GM19455 (cell line): ENCODE data around the gene ALK.

ENCODE experiments used
- ATAC-seq: cut with Tn5 transposase; IDR thresholded peaks from one replicate; pipeline ENCODE4 v1.9.1; 2021; ENCODE audit not compliant: unreplicated experiment

ALK gene

DNA sequence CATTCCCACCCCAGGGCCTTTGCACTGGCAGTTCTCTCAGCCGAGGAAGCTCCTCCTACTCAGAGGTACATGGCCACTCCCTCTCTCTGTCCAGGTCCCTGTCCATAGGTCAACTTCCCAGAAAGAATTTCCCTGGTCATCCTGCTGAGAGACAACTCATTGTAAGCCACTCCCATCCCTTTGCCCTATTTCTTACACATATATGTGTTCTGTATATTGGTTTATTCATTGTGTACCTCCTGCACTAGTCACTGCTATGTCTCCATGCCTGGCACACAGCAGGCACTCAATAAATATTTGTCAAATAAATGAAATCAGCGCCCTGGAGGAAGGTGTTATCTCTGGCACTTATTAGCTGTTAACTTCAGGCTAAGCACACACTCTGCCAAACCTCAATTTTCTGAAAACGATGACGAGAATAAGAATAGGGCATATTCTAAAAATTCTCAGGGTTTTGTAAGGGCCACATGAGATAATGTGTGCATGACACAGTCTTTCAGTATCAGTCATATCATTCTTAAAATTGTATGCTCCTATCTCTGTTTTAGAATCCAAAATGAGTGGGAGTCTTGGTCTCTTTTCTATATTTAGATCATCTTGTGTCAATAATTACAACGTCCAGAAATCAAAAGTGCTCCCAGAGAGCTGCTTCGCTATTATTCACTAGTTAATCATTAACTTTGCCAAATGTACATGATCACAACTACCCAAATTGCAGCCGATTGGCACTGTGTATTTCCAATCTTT, 198.0 kb downstream of the ALK start:
- ATAC-seq = peak; percentile 73

- ATAC-seq = no peak
Observed at GRCh38 chr2:29719639-29720038, 201.7 kb downstream of the ALK start.

DNA sequence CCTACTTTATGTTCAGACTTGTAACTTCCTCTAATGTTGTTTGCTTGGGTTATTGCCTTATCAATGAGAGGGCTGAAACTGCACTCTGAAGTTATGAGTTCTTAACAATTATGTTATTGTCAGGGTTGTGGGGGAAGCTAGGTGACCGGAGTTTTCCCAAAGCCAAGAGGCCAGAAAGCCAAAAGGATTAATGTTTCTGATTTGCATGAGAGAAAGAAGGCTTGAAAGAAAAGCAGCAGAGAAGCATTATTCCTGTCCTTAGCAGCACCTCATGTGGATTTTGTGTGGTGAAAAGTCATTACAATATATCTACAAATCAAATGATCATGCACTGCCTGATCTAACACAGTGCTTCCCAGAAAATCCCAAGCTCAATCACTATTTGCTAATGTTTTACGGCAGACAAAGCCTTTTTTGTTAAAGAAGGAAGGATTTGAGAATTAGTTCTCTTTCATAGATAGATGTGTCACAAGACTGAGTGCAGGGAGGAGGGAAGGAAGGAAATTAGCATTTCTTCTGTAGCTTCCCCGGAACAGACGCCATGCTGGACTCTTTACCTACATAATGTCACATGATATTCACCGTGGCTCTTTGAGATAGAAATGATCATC, 203.2 kb downstream of the ALK start:
- no peak for ATAC-seq

DNA sequence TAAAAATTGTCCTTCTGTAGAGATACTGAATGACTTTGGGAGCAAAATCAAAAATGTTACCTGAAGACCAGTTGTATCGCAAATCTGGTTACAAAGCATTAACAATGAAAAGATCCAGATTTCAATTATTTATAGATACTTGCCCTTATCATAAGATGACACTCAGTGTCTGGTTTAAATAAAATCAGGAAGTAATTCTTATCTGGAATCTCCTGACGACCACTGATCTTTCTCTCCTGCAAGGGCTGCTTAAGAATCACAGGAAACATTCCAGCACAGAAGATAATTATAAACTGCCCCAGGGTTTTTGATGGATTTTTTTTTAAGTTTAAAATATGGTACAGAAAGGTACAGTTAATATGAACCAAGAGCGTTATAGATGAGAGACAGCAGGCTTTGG, 205.7 kb downstream of the ALK start:
- no peak for ATAC-seq

DNA sequence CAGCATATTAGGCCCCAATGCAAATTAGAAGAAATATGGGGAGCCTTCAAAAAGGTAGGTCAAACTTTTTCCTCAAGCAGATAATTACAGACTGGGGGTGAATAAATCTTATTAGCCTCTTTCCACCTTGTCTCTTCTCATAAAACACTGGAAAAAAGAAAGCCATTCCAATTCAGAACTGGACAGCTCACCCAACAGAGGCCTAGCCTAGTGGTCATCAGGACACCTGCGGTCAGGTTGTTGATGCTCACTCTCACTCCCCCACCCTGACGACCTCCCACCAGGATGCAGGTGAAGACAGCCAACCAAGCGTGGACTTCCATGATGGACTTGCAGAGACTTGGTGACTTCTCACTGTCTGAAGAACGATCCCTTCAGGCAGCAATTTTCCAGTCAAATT, 207.1 kb downstream of the ALK start:
- ATAC-seq = no peak

GRCh38 chr2:29706171-29706720, 215.1 kb downstream of the ALK start:
- no peak for ATAC-seq

DNA sequence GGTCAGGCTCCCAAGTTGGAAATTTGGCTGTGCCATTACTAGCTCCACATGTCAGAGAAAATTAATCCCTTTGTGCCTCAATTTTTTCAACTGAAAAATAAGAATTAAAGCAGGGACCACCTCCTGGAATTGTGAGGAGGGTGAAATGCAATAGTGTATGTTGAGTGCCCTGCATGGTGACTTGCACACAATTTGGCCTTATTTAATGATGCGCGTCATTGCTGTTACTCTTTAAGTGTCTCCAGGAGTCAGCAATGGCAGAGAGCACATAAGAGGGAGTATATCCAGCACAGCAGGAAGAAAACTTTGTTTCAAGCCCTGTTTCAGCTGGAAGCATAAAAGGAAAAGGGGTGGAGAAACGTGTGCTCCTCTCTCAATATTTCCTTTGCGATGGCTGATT, 215.8 kb downstream of the ALK start:
- no peak for ATAC-seq

- ATAC-seq = no peak
Observed at GRCh38 chr2:29703336-29703735, 218.1 kb downstream of the ALK start.

DNA sequence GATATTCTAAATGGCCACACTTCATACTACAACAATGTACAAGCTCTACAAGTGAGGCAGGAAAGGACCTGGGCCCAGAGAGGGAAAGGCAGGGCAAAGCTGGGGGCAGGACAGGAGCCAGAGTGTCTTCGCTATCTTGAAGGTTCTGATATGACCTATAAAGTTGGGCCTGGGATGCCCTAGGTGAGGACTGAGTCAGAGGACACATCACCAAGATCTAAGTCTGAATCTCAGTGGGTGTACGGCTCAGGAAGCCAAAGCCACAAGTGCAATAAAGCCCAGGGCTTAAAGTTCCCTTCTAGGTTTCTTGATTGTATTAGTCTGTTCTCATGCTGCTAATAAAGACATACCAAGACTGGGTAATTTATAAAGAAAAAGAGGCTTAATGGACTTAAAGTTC, 219.1 kb downstream of the ALK start:
- ATAC-seq = no peak

DNA sequence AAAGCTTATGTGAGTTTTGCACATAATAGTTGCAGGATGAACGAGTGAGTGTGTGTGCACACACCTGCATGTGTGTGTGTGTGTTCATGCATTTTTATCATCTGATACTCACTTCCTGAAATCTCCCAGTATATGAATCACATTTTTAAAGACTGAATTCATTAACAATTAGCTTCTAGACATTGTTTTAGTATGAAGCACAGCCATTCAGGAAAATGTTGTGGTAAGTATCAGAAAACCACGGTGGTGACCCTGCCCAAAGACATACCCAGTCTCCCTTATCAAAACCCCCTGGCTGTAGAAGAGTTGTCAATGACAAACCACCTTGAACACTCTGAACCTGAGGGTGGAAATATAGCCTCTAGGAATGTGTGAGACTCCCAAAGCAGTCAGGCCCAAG, 220.8 kb downstream of the ALK start:
- ATAC-seq = no peak

DNA sequence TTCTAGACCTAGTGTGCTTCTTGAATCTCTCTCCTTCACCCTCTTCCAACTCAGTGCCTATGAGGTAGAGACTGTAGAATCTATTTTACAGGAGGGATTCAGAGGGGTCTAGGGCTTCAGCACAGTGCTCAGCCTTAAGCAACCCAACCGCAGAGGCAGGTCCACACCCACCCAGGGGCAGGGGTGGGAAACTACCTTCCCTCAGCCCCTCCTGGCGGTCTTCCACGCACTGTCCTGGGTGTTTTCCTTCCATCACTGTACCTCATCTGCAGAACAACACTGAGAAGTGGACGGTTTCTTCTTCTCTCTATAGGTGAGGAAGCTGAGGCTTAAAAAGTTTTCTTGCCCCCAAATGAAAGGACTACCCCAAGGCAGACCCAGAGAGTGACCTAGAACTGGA, 222.3 kb downstream of the ALK start:
- ATAC-seq = no peak

DNA sequence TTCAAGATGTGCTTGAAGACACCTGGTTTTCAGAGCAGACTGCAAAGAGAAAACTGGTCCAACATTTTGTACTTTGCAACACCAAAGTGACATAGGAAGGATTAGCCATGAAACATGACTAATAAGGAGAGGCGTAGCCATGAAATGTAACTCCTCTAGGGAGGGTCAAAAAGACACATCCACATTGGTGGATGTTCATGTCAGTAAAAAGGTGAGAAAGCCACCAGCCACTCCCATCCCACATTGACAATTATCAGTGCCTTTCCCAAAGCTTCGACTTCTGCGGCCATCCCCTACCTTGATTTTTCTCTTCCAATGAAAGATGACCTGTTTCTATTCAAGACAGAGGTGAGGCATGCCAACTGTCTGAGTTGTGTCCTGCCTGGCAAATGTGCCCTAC, 223.2 kb downstream of the ALK start:
- ATAC-seq = no peak

DNA sequence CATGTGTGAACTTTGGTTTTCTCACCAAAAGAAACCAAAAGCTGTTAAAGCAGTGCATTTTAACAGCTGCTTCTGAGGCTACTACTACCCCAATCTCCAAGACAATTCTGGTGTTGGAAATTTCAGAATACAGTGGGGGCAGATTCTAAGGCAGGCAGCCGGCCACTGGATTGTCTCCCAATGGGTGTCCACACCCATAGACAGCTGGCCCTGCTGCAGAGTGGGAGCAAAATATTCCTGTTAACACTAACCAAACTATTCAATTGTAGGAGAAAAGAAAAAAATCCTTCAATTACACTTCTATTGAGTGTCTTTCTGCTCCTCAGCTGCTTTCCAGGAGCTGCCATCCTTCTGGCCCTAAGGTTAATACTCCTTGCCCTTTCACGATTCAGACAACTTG, 223.7 kb downstream of the ALK start:
- no peak for ATAC-seq

- ATAC-seq = no peak
Observed at GRCh38 chr2:29697181-29697580, 224.2 kb downstream of the ALK start.

GRCh38 chr2:29694741-29695140, 226.6 kb downstream of the ALK start:
- ATAC-seq = no peak

GRCh38 chr2:29691391-29691950, 229.9 kb downstream of the ALK start:
- ATAC-seq = no peak

- no peak for ATAC-seq
Observed at GRCh38 chr2:29689666-29690065, 231.7 kb downstream of the ALK start.

DNA sequence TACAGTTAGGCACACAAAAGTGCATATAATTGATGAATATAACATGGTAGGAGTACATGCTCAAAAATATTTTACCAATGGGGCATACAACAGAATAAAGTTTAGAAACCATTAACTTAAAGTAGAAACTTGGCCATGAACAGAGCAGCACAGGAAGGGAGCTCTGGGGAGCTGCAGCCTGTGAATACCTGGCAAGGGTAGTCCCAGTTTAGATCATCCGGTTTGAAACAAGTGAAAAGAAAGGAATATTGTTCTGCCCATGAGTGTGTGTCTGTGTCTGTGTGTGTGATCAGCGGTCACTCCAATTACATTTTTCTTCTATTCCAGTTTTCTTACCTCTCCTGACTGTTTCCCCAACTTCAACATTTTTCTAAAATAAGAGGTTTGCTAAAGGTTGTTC, 233.0 kb downstream of the ALK start:
- no peak for ATAC-seq

GRCh38 chr2:29687121-29687520, 234.3 kb downstream of the ALK start:
- no peak for ATAC-seq

GRCh38 chr2:29676886-29677453, 244.4 kb downstream of the ALK start:
- no peak for ATAC-seq

DNA sequence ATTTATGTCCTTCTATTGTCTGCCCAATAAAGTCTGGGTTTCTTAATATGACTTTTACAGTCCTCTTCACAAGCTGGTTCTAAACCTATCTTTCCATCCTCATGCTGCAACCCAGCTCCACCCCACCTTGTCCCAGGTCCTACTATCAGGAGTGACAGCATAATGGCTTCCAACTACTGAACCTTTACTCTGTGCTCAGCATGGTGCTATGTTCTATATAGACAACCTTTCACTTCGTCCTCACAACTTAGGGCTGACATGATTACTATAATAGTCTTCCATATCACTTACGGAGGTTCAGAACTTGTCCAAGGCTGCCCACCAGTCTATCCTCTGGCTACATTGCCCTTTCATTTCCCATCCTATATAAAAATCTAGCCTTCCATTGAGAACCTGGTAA, 256.8 kb downstream of the ALK start:
- ATAC-seq = no peak

GRCh38 chr2:29663268-29663667, 258.1 kb downstream of the ALK start:
- ATAC-seq = no peak
